BLaER1 (cell line): ENCODE measurements around the gene IL6.
"Not testable (repeated sequence)": the region's sequence is repeated elsewhere in the genome, so short reads cannot be mapped to it uniquely, and the experiment has no call there.

ENCODE experiments used
- H3K27ac ChIP-seq: shearing (Covaris generic); formaldehyde crosslinking; 2 replicates; pipeline ENCODE4 v1.8.1; 2022
- H3K27me3 ChIP-seq: shearing (Covaris generic); formaldehyde crosslinking; 2 replicates; pipeline ENCODE4 v1.8.1; 2022
- H3K36me3 ChIP-seq: shearing (Covaris generic); formaldehyde crosslinking; 2 replicates; pipeline ENCODE4 v1.8.1; 2022
- H3K4me1 ChIP-seq: shearing (Covaris generic); formaldehyde crosslinking; 2 replicates; pipeline ENCODE4 v1.8.1; 2022
- H3K4me2 ChIP-seq: shearing (Covaris generic); formaldehyde crosslinking; 2 replicates; pipeline ENCODE4 v1.8.1; 2022
- H3K4me3 ChIP-seq: shearing (Covaris generic); formaldehyde crosslinking; 2 replicates; pipeline ENCODE4 v1.8.1; 2022
- H3K9ac ChIP-seq: shearing (Covaris generic); formaldehyde crosslinking; 2 replicates; pipeline ENCODE4 v1.8.1; 2022
- H3K9me3 ChIP-seq: shearing (Covaris generic); formaldehyde crosslinking; 2 replicates; pipeline ENCODE4 v1.8.1; 2022
- H4K20me1 ChIP-seq: shearing (Covaris generic); formaldehyde crosslinking; 2 replicates; pipeline ENCODE4 v1.8.1; 2022
- Cebpa-rat ChIP-seq: shearing (Covaris generic); IDR thresholded peaks from 2 replicates; pipeline ENCODE4 v1.8.1; 2022

The IL6 gene

DNA sequence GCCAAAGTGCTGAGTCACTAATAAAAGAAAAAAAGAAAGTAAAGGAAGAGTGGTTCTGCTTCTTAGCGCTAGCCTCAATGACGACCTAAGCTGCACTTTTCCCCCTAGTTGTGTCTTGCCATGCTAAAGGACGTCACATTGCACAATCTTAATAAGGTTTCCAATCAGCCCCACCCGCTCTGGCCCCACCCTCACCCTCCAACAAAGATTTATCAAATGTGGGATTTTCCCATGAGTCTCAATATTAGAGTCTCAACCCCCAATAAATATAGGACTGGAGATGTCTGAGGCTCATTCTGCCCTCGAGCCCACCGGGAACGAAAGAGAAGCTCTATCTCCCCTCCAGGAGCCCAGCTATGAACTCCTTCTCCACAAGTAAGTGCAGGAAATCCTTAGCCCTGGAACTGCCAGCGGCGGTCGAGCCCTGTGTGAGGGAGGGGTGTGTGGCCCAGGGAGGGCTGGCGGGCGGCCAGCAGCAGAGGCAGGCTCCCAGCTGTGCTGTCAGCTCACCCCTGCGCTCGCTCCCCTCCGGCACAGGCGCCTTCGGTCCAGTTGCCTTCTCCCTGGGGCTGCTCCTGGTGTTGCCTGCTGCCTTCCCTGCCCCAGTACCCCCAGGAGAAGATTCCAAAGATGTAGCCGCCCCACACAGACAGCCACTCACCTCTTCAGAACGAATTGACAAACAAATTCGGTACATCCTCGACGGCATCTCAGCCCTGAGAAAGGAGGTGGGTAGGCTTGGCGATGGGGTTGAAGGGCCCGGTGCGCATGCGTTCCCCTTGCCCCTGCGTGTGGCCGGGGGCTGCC lies at the start of gene IL6:
Gene IL6 (plus strand): TSS at position 294 of the 807 bp plus-strand sequence. CDS start 63 bp downstream, at position 357.
- no peaks in the 10 kb centered on the region for H3K9me3 ChIP-seq
- H3K9ac ChIP-seq, result no peak within 1 kb of the TSS
- H4K20me1 ChIP-seq, result no peaks in the 10 kb centered on the region
- H3K4me3 ChIP-seq, result peak within 1 kb of the TSS; percentile 18; the same call in 1 of the 2 replicates
- H3K4me1 ChIP-seq, result peaks cover 36% of the 10 kb centered on the region
- peaks cover 8% of the 10 kb centered on the region for H3K27me3 ChIP-seq
- no peaks in the 10 kb centered on the region for H3K36me3 ChIP-seq
- TF ChIP-seq Cebpa-rat, result no peak
- no peak within 1 kb of the TSS for H3K27ac ChIP-seq
- peak within 1 kb of the TSS; percentile 63 for H3K4me2 ChIP-seq

DNA sequence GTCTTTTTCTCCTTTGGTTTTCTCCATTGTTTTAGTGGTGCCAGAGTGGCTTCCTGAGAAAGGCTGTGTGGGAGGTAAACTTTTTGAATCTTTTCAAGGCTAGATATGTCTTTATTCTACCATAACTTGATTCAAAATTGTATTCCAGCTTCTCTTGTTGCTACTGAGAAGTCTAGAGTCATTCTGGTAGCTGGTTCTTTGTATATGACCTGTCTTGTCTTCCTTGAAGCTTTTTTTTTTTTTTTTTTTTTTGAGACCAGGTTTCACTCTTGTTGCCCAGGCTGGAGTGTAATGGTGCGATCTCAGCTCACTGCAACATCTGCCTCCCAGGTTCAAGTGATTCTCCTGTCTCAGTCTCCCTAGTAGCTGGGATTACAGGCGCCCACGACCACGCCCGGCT lies 49.7 kb upstream of the IL6 start:
- H3K27ac ChIP-seq, H4K20me1 ChIP-seq, H3K9me3 ChIP-seq, H3K4me3 ChIP-seq, H3K9ac ChIP-seq, H3K36me3 ChIP-seq, H3K27me3 ChIP-seq: not testable (repeated sequence)
- Histone ChIP-seq H3K4me1 (peaks cover 64% of the 10 kb centered on the region), H3K4me2 (peak overlapping the region; percentile 67)

DNA sequence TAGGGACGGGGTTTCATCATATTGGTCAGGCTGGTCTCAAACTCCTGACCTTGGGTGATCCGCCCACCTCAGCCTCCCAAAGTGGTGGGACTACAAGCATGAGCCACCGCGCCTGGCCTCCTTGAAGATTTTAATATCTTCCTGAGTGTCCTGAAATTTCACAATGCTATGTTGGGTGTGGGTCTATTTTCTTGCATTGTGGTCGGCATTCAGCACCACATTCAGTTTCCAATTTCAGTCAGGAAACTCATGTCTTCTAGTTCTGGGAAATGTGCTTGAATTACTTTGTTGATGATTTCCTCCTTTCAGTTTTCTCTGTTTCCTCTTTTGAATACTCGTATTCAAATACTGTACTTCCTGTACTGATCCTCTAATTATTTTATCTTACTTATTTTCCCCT lies 49.3 kb upstream of the IL6 start:
- Histone ChIP-seq H3K27me3 (no peaks in the 10 kb centered on the region), H3K4me3 (no peak overlapping the region), H4K20me1 (no peaks in the 10 kb centered on the region), H3K4me1 (peaks cover 62% of the 10 kb centered on the region), H3K4me2 (peak overlapping the region; percentile 67), H3K36me3 (no peaks in the 10 kb centered on the region), H3K9me3 (peaks cover 8% of the 10 kb centered on the region; the same call in 1 of the 2 replicates), H3K27ac (no peak overlapping the region), H3K9ac (no peak overlapping the region)
- no peak for TF ChIP-seq Cebpa-rat

DNA sequence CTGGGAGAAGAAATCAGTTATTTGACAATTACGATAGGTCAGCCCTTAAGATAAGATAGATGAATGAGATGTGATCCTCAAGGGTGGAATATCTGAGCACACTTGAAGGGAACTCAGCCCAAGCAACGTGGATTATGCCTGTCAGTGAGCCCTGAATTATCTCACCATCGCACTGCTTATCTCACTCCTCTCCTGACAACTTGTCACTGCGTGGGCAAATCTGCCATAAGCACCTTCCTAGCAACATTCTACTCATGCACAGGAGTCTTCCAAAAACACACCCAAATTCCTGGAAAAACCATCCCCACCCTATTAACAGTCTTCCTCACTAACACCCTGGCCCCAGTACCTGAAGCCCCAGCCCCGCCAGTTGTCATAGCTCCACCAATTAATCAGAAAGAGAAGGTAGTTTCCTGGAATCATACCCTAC lies 46.5 kb upstream of the IL6 start:
- Histone ChIP-seq H3K9ac (no peak overlapping the region), H3K27me3 (no peaks in the 10 kb centered on the region), H4K20me1 (no peaks in the 10 kb centered on the region), H3K36me3 (no peaks in the 10 kb centered on the region), H3K4me2 (no peak overlapping the region), H3K27ac (no peak overlapping the region), H3K4me3 (no peak overlapping the region), H3K9me3 (peaks cover 4% of the 10 kb centered on the region; the same call in 1 of the 2 replicates), H3K4me1 (peaks cover 50% of the 10 kb centered on the region)
- no peak for TF ChIP-seq Cebpa-rat

DNA sequence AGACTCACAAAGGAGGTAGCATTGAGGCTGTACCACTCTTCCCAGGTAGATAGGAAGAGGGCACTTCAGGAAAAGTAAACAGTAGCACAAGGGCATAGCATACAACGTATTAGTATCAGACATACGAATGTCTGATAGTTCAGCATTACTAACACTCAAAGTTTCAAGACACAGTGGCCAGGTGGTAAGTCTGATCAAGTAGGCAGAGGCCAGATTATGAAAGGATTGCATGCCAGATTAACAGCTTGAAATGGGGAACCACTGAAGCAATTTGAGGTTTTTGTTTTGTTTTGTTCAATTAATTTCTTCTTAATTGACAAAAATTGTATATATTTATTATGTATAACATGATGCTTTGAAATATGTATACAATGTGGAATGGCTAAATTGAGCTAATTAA lies 45.7 kb upstream of the IL6 start:
- no peak overlapping the region for H3K4me3 ChIP-seq
- H3K4me2 ChIP-seq, result no peak overlapping the region
- H4K20me1 ChIP-seq, result no peaks in the 10 kb centered on the region
- no peaks in the 10 kb centered on the region for H3K36me3 ChIP-seq
- no peak for TF ChIP-seq Cebpa-rat
- peaks cover 42% of the 10 kb centered on the region for H3K4me1 ChIP-seq
- H3K27me3 ChIP-seq, result no peaks in the 10 kb centered on the region
- no peak overlapping the region for H3K9ac ChIP-seq
- no peak overlapping the region for H3K27ac ChIP-seq
- H3K9me3 ChIP-seq, result peaks cover 4% of the 10 kb centered on the region; the same call in 1 of the 2 replicates

DNA sequence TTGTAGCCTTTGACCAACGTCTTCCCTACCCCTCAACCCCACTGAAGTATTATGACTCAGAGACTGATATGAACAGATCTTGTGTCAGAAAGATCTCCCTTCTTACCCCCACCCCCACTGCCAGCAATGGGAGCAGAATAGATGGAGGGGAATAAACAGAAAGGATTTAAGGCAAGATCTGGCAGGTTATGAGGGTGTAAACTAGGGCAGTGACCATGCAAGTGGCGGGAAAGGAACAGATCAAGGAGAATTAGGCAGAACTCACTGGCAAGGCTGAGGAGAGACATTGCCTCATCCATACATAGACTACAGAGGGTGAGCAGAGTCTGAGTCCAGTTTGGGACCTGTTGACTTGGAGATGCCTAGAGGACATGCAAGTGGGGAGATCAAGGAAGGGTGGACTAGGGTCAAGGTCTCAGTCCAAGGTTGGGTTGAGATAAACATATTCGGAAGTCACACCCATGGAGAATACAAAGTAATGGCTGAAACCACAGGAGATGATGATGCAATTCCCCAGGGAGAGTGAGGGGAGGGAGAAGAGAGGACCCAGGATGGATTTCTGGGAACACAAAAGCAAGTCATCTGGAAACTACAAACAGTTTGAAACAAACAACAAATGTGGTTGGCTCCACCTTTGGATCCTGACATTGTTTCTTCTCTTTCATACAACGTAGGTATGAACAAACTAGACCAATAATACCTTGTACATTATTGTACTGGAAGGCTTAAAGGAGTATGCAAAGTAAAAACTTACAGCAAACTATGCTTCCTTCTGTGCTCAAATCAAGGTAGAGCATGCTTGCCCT lies 44.9 kb upstream of the IL6 start:
- no peak for TF ChIP-seq Cebpa-rat
- H3K4me2 ChIP-seq, result no peak overlapping the region
- no peaks in the 10 kb centered on the region for H3K36me3 ChIP-seq
- H4K20me1 ChIP-seq, result no peaks in the 10 kb centered on the region
- H3K27ac ChIP-seq, result no peak overlapping the region
- peaks cover 4% of the 10 kb centered on the region; the same call in 1 of the 2 replicates for H3K9me3 ChIP-seq
- H3K27me3 ChIP-seq, result no peaks in the 10 kb centered on the region
- peaks cover 34% of the 10 kb centered on the region for H3K4me1 ChIP-seq
- H3K4me3 ChIP-seq, result no peak overlapping the region
- H3K9ac ChIP-seq, result no peak overlapping the region

DNA sequence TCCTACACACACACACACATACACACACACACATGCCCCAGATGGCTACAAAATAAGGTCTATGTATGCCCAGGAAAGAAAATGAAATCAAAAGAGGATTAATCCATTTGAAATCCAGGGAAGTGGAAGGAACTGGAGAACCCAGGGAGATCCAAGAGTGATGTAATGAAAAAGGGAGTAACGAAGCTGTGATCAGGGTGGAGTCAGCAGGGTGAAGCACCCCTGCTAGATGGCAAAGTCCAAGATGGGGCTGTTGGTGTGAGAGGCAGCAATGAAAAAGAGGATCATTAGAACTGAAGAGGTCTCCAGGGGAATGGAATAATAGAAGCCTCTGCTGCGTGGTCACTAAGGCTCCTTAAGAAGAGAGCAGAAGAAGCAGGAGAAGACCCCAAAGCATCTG lies 43.6 kb upstream of the IL6 start:
- H3K4me2 ChIP-seq, result peak overlapping the region; percentile 37
- H3K36me3 ChIP-seq, result no peaks in the 10 kb centered on the region
- peaks cover 4% of the 10 kb centered on the region; the same call in 1 of the 2 replicates for H3K9me3 ChIP-seq
- no peak overlapping the region for H3K9ac ChIP-seq
- H3K27me3 ChIP-seq, result no peaks in the 10 kb centered on the region
- H4K20me1 ChIP-seq, result no peaks in the 10 kb centered on the region
- no peak for TF ChIP-seq Cebpa-rat
- peaks cover 21% of the 10 kb centered on the region for H3K4me1 ChIP-seq
- H3K4me3 ChIP-seq, result no peak overlapping the region
- H3K27ac ChIP-seq, result no peak overlapping the region

DNA sequence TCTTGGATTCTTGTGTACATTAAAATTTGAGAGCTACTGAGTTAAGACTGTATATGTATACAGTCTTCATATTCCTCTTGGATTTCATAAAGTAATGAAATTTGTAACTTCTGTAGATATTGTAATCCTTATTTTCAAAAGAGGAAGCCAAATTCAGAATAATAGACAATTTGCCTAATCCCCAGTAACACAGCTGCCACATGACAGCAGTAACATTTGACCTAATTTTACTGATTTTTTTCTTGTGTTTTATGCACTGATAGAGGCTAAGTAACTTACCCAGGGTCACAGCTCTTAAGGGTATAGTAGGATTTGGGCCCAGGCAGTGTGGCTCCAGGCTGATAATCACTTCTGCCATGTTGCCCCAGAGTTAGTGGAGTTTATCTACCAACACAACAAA lies 40.4 kb upstream of the IL6 start:
- Histone ChIP-seq H3K9me3 (peaks cover 4% of the 10 kb centered on the region; the same call in 1 of the 2 replicates), H3K27ac (no peak overlapping the region), H3K36me3 (no peaks in the 10 kb centered on the region), H3K9ac (no peak overlapping the region), H3K27me3 (no peaks in the 10 kb centered on the region), H4K20me1 (no peaks in the 10 kb centered on the region), H3K4me2 (no peak overlapping the region), H3K4me1 (peaks cover 18% of the 10 kb centered on the region), H3K4me3 (no peak overlapping the region)
- no peak for TF ChIP-seq Cebpa-rat

DNA sequence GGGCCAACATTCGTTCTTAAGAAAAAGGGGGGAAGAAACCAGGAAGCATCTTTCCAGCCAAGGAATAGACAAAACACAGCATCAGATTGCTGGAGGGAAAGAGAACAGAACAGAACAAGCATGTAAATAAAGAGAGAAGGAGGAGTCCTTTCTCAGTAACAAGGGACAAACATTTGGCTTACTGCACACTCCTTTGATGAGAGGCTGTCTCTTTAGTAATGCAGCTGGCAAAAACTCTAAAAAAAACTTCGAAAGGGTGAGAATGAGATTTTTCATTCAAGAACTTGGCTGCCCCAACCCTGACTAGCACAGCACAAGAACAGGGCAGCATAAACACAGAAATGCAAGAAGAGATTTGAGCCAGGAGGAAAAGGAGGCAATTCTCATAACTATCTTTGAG lies 38.9 kb upstream of the IL6 start:
- H3K4me2 ChIP-seq, result no peak overlapping the region
- no peaks in the 10 kb centered on the region for H4K20me1 ChIP-seq
- H3K9ac ChIP-seq, result no peak overlapping the region
- no peaks in the 10 kb centered on the region for H3K27me3 ChIP-seq
- H3K36me3 ChIP-seq, result no peaks in the 10 kb centered on the region
- peaks cover 11% of the 10 kb centered on the region for H3K4me1 ChIP-seq
- no peak for TF ChIP-seq Cebpa-rat
- H3K27ac ChIP-seq, result no peak overlapping the region
- H3K4me3 ChIP-seq, result no peak overlapping the region
- H3K9me3 ChIP-seq, result no peaks in the 10 kb centered on the region

DNA sequence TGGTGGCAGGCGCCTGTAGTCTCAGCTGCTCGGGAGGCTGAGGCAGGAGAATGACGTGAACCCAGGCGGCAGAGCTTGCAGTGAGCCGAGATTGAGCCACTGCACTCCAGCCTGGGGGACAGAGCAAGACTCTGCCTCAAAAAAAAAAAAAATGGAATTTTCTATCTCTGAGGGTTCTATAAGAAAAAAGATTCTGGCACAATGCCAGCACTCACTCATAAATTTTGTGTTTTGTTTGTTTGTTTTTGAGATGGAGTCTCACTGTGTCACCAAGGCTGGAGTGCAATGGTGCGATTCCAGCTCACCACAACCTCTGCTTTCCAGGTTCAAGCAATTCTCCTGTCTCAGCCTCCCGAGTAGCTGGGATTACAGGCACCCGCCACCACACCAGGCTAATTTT lies 38.1 kb upstream of the IL6 start:
- H3K9ac ChIP-seq, H3K36me3 ChIP-seq, H3K27ac ChIP-seq, H3K27me3 ChIP-seq, H3K9me3 ChIP-seq, H4K20me1 ChIP-seq, H3K4me1 ChIP-seq, H3K4me3 ChIP-seq, H3K4me2 ChIP-seq: not testable (repeated sequence)
